Rectal smooth muscle tissue (tissue), 1 donor: ENCODE measurements around the gene PTPN3.

ENCODE experiments used
- H3K27ac ChIP-seq: one replicate; pipeline ENCODE4 v1.7.0; 2013; ENCODE audit warnings: low read depth, low read length, inconsistent platforms
- H3K27me3 ChIP-seq: one replicate; pipeline ENCODE4 v1.7.0; 2013; ENCODE audit warnings: low read length; ENCODE audit not compliant: control insufficient read depth, insufficient read depth
- H3K36me3 ChIP-seq: one replicate; pipeline ENCODE4 v1.7.0; 2013; ENCODE audit warnings: low read length; ENCODE audit not compliant: control insufficient read depth, insufficient read depth
- H3K4me1 ChIP-seq: one replicate; pipeline ENCODE4 v1.7.0; 2013; ENCODE audit warnings: low read length; ENCODE audit not compliant: control insufficient read depth, insufficient read depth
- H3K4me3 ChIP-seq: one replicate; pipeline ENCODE4 v1.7.0; 2013; ENCODE audit warnings: low read length
- H3K9ac ChIP-seq: one replicate; pipeline ENCODE4 v1.7.0; 2013; ENCODE audit warnings: low read length

Gene PTPN3

GRCh38 chr9:109453210-109453842, 44.8 kb downstream of the PTPN3 start:
- H3K4me1 ChIP-seq = no peaks in the 10 kb centered on the region
- H3K9ac ChIP-seq = no peak overlapping the region
- no peak overlapping the region for H3K4me3 ChIP-seq
- no peaks in the 10 kb centered on the region for H3K27me3 ChIP-seq
- H3K27ac ChIP-seq = no peak overlapping the region
- no peaks in the 10 kb centered on the region for H3K36me3 ChIP-seq

GRCh38 chr9:109452761-109453160, 45.3 kb downstream of the PTPN3 start:
- Histone ChIP-seq H3K36me3 (no peaks in the 10 kb centered on the region), H3K27ac (no peak overlapping the region), H3K9ac (no peak overlapping the region), H3K4me1 (no peaks in the 10 kb centered on the region), H3K4me3 (no peak overlapping the region), H3K27me3 (no peaks in the 10 kb centered on the region)

GRCh38 chr9:109451311-109452025, 46.6 kb downstream of the PTPN3 start:
- H3K4me1 ChIP-seq = no peaks in the 10 kb centered on the region

GRCh38 chr9:109450346-109450745, 47.8 kb downstream of the PTPN3 start:
- H3K27me3 ChIP-seq = no peaks in the 10 kb centered on the region
- no peak overlapping the region for H3K9ac ChIP-seq
- no peak overlapping the region for H3K4me3 ChIP-seq
- H3K4me1 ChIP-seq = no peaks in the 10 kb centered on the region
- no peak overlapping the region for H3K27ac ChIP-seq
- no peaks in the 10 kb centered on the region for H3K36me3 ChIP-seq

More at GRCh38 chr9:109451311-109452025, 46.6 kb downstream of the PTPN3 start:
- no peak overlapping the region for H3K9ac ChIP-seq
- no peak overlapping the region for H3K4me3 ChIP-seq
- H3K27me3 ChIP-seq = no peaks in the 10 kb centered on the region
- no peaks in the 10 kb centered on the region for H3K36me3 ChIP-seq
- H3K27ac ChIP-seq = no peak overlapping the region

- H3K36me3 ChIP-seq = no peaks in the 10 kb centered on the region
- no peak overlapping the region for H3K4me3 ChIP-seq
- no peak overlapping the region for H3K9ac ChIP-seq
- no peaks in the 10 kb centered on the region for H3K27me3 ChIP-seq
- no peaks in the 10 kb centered on the region for H3K4me1 ChIP-seq
- no peak overlapping the region for H3K27ac ChIP-seq
Observed at GRCh38 chr9:109449036-109449798, 48.9 kb downstream of the PTPN3 start.

- H3K4me3 ChIP-seq = no peak overlapping the region
- H3K27ac ChIP-seq = no peak overlapping the region
- H3K36me3 ChIP-seq = no peaks in the 10 kb centered on the region
- H3K4me1 ChIP-seq = no peaks in the 10 kb centered on the region
- no peaks in the 10 kb centered on the region for H3K27me3 ChIP-seq
- no peak overlapping the region for H3K9ac ChIP-seq
Observed at GRCh38 chr9:109448223-109448622, 49.9 kb downstream of the PTPN3 start.

GRCh38 chr9:109447329-109448076, 50.6 kb downstream of the PTPN3 start:
- Histone ChIP-seq H3K9ac (no peak overlapping the region), H3K27me3 (no peaks in the 10 kb centered on the region), H3K4me1 (no peaks in the 10 kb centered on the region), H3K27ac (no peak overlapping the region), H3K36me3 (no peaks in the 10 kb centered on the region), H3K4me3 (no peak overlapping the region)

- H3K27me3 ChIP-seq = no peaks in the 10 kb centered on the region
- no peak overlapping the region for H3K9ac ChIP-seq
- no peak overlapping the region for H3K27ac ChIP-seq
- no peak overlapping the region for H3K4me3 ChIP-seq
- H3K36me3 ChIP-seq = no peaks in the 10 kb centered on the region
- H3K4me1 ChIP-seq = no peaks in the 10 kb centered on the region
Observed at GRCh38 chr9:109444771-109445320, 53.3 kb downstream of the PTPN3 start.

GRCh38 chr9:109442716-109443115, 55.4 kb downstream of the PTPN3 start:
- H3K36me3 ChIP-seq = no peaks in the 10 kb centered on the region
- no peaks in the 10 kb centered on the region for H3K27me3 ChIP-seq
- H3K4me1 ChIP-seq = no peaks in the 10 kb centered on the region
- H3K9ac ChIP-seq = no peak overlapping the region
- no peak overlapping the region for H3K4me3 ChIP-seq
- no peak overlapping the region for H3K27ac ChIP-seq

- Histone ChIP-seq H3K9ac (no peak overlapping the region), H3K27ac (no peak overlapping the region), H3K36me3 (no peaks in the 10 kb centered on the region), H3K4me1 (no peaks in the 10 kb centered on the region), H3K27me3 (no peaks in the 10 kb centered on the region), H3K4me3 (no peak overlapping the region)
Observed at GRCh38 chr9:109441296-109441695, 56.8 kb downstream of the PTPN3 start.

- Histone ChIP-seq H3K9ac (no peak overlapping the region), H3K4me3 (no peak overlapping the region), H3K27ac (no peak overlapping the region)
Observed at GRCh38 chr9:109440797-109441287, 57.3 kb downstream of the PTPN3 start.

GRCh38 chr9:109440117-109440515, 58.0 kb downstream of the PTPN3 start:
- no peak overlapping the region for H3K4me3 ChIP-seq
- no peaks in the 10 kb centered on the region for H3K4me1 ChIP-seq
- no peaks in the 10 kb centered on the region for H3K36me3 ChIP-seq
- no peak overlapping the region for H3K27ac ChIP-seq
- H3K27me3 ChIP-seq = no peaks in the 10 kb centered on the region
- H3K9ac ChIP-seq = no peak overlapping the region

More at GRCh38 chr9:109440797-109441287, 57.3 kb downstream of the PTPN3 start:
- H3K4me1 ChIP-seq = no peaks in the 10 kb centered on the region
- H3K27me3 ChIP-seq = no peaks in the 10 kb centered on the region
- H3K36me3 ChIP-seq = no peaks in the 10 kb centered on the region
